Kidney epithelial cell (primary cell): ENCODE data around the gene KIF4B. TPM values are rescaled to one million over a fixed set of nuclear protein-coding genes. Genes with fewer than 3 reads are reported as not detected.
A peak's percentile ranks its signal among the peaks of the same experiment; 100 is the strongest.

Experiments used
- DNase-seq: peaks from one replicate; pipeline ENCODE4 v3.0.0-alpha.2; 2010; ENCODE audit warnings: low read depth
- H3K27me3 ChIP-seq: 2 replicates; pipeline ENCODE4 v1.6.0; 2011; ENCODE audit warnings: low read length; ENCODE audit not compliant: control insufficient read depth, insufficient read depth
- H3K36me3 ChIP-seq: 2 replicates; pipeline ENCODE4 v1.5.1; 2011; ENCODE audit warnings: low read length; ENCODE audit not compliant: control insufficient read depth, insufficient read depth
- H3K4me3 ChIP-seq: 2 replicates; pipeline ENCODE4 v1.5.1; 2011; ENCODE audit warnings: low read depth, mild to moderate bottlenecking, control low read depth, low read length
- CTCF ChIP-seq: IDR thresholded peaks from 2 replicates; pipeline ENCODE4 v1.5.1; 2011; ENCODE audit warnings: mild to moderate bottlenecking, moderate library complexity, low read length, control low read depth, inconsistent platforms; ENCODE audit not compliant: insufficient read depth, poor library complexity, severe bottlenecking
- total RNA-seq: library from RNA; depleted of rRNA; stranded (reverse); fragments of >200 nt; gene quantifications from 2 replicates; pipeline ENCODE4 v1.2.3, GENCODE V29; 2015

Gene KIF4B
- total RNA-seq = not detected in 2 replicates

GRCh38 chr5:155013526-155013925 lies at the start of gene KIF4B:
TSS of gene KIF4B (plus strand) at chr5:155013755. CDS start at chr5:155013860, 105 bp downstream.
- no peaks in the 10 kb centered on the region for H3K36me3 ChIP-seq
- TF ChIP-seq CTCF = no peak
- H3K27me3 ChIP-seq = no peaks in the 10 kb centered on the region
- DNase-seq = no peak
- no peak within 1 kb of the TSS for H3K4me3 ChIP-seq

- Histone ChIP-seq H3K36me3 (no peaks in the 10 kb centered on the region), H3K4me3 (no peak overlapping the region), H3K27me3 (no peaks in the 10 kb centered on the region)
- TF ChIP-seq CTCF = no peak
- no peak for DNase-seq
Measured at GRCh38 chr5:154966081-154966841, 47.3 kb upstream of the KIF4B start.

- DNase-seq = no peak
- no peak for TF ChIP-seq CTCF
- no peaks in the 10 kb centered on the region for H3K36me3 ChIP-seq
- H3K27me3 ChIP-seq = no peaks in the 10 kb centered on the region
- H3K4me3 ChIP-seq = no peak overlapping the region
Measured at GRCh38 chr5:154966874-154967273, 46.7 kb upstream of the KIF4B start.

- DNase-seq = no peak
- Histone ChIP-seq H3K4me3 (no peak overlapping the region), H3K36me3 (no peaks in the 10 kb centered on the region), H3K27me3 (no peaks in the 10 kb centered on the region)
- TF ChIP-seq CTCF = peak; percentile 53
Measured at GRCh38 chr5:154967421-154968024, 46.0 kb upstream of the KIF4B start.

- DNase-seq = no peak
- Histone ChIP-seq H3K36me3 (no peaks in the 10 kb centered on the region), H3K4me3 (no peak overlapping the region), H3K27me3 (no peaks in the 10 kb centered on the region)
- TF ChIP-seq CTCF = no peak
Measured at GRCh38 chr5:154968953-154969352, 44.6 kb upstream of the KIF4B start.
